Fibroblast of lung (primary cell): ENCODE data around the gene PCLO. TPM values are rescaled to one million over a fixed set of nuclear protein-coding genes. Genes with fewer than 3 reads are reported as not detected.

Experiments used
- DNase-seq, 2 donors: peaks; one replicate each; pipeline versions ENCODE4 v3.0.0 to v3.0.0-alpha.2; 2010; ENCODE audit warnings: low read depth in 2 of 2
- H2AFZ ChIP-seq: 2 replicates; pipeline ENCODE4 v1.5.1; 2012; ENCODE audit warnings: low read length, control low read depth, inconsistent platforms
- H3K27ac ChIP-seq: 2 replicates; pipeline ENCODE4 v1.5.1; 2011; ENCODE audit warnings: low read length, control low read depth; ENCODE audit not compliant: insufficient read depth
- H3K27me3 ChIP-seq: 2 replicates; pipeline ENCODE4 v1.5.1; 2011; ENCODE audit warnings: mild to moderate bottlenecking, low read length; ENCODE audit not compliant: control insufficient read depth, insufficient read depth
- H3K36me3 ChIP-seq: 2 replicates; pipeline ENCODE4 v1.5.1; 2011; ENCODE audit warnings: low read length; ENCODE audit not compliant: control insufficient read depth, insufficient read depth
- H3K4me1 ChIP-seq: 2 replicates; pipeline ENCODE4 v1.5.1; 2011; ENCODE audit warnings: low read length; ENCODE audit not compliant: control insufficient read depth, insufficient read depth; ENCODE audit errors: extremely low read depth
- H3K4me2 ChIP-seq: 2 replicates; pipeline ENCODE4 v1.5.1; 2011; ENCODE audit warnings: low read length, control low read depth; ENCODE audit not compliant: insufficient read depth; ENCODE audit errors: extremely low read depth
- H3K4me3 ChIP-seq, 4 experiments: fragments of 200-600 bp in 1 of 4; sonication (generic) in 1 of 4; replicated peaks in 1 of 4; 2 replicates each; pipeline ENCODE4 v1.5.1; 2011 to 2016; ENCODE audit warnings: low read length in 4 of 4, low read depth in 3 of 4, mild to moderate bottlenecking in 3 of 4, control low read depth in 2 of 4, inconsistent platforms in 1 of 4, mixed read lengths in 1 of 4; ENCODE audit not compliant: insufficient read depth in 1 of 4; ENCODE audit errors: control extremely low read depth in 1 of 4
- H3K79me2 ChIP-seq: 2 replicates; pipeline ENCODE4 v1.5.1; 2012; ENCODE audit warnings: mild to moderate bottlenecking, low read length, inconsistent platforms; ENCODE audit not compliant: control insufficient read depth, insufficient read depth
- H3K9ac ChIP-seq: 2 replicates; pipeline ENCODE4 v1.5.1; 2011; ENCODE audit warnings: mild to moderate bottlenecking, low read length, control low read depth; ENCODE audit not compliant: insufficient read depth
- H3K9me3 ChIP-seq: 2 replicates; pipeline ENCODE4 v1.5.1; 2012; ENCODE audit warnings: low read depth, low read length; ENCODE audit not compliant: control insufficient read depth, insufficient read depth
- H4K20me1 ChIP-seq: 2 replicates; pipeline ENCODE4 v1.5.1; 2011; ENCODE audit warnings: low read length; ENCODE audit not compliant: control insufficient read depth, insufficient read depth; ENCODE audit errors: extremely low read depth
- CTCF ChIP-seq, 2 donors: IDR thresholded peaks in 1 of 2; conservative IDR thresholded peaks in 1 of 2; 1 replicate in 1 of 2; 2 replicates in 1 of 2; pipeline ENCODE4 v1.5.1; 2011 to 2012; ENCODE audit warnings: low read length in 2 of 2, control low read depth in 1 of 2, inconsistent platforms in 1 of 2, low read depth in 1 of 2, mild to moderate bottlenecking in 1 of 2
- EZH2 ChIP-seq: IDR thresholded peaks from 2 replicates; pipeline ENCODE4 v1.5.1; 2012; ENCODE audit warnings: low read length, control low read depth, mild to moderate bottlenecking; ENCODE audit errors: missing control alignments
- polyA plus RNA-seq, 2 donors: library from polyadenylated mRNA; depleted of rRNA in 1 of 2; stranded (reverse) in 1 of 2; unstranded in 1 of 2; fragments of >200 nt; gene quantifications; 2 replicates each; pipeline ENCODE4 v1.2.1, GENCODE V29; 2011 to 2012; ENCODE audit warnings: missing spikeins in 1 of 2
- total RNA-seq: library from RNA; depleted of rRNA; stranded (reverse); fragments of >200 nt; gene quantifications from 2 replicates; pipeline ENCODE4 v1.2.1, GENCODE V29; 2014

The PCLO gene
- total and polyA plus RNA-seq, 2 donors (not counting 1 experiment from before 2014, with no cell fraction given) = 0.03 to 0.17 TPM

DNA sequence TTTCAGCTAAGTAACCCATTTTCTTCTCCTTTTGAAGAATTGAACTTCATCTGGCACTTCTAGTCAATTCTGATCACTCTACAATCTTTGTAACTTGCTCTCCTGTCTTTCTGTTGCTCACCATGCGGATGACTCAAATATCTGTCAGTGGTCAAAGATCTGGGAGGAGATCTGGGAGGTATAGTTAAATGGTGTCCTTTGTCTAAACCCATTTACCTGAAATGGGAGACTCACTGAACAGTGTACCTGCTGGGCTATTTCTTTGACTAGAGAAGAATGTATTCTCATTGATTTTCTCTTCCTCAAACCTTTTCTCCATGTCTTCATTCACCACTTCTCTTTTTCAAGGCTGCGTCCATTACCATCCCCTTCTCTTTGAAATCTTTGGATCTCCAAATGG, 42.0 kb upstream of the PCLO start:
- no peak overlapping the region for H3K4me3 ChIP-seq
- no peaks in the 10 kb centered on the region for H3K9me3 ChIP-seq
- no peaks in the 10 kb centered on the region for H4K20me1 ChIP-seq
- no peak for DNase-seq
- H3K79me2 ChIP-seq = no peaks in the 10 kb centered on the region
- no peak overlapping the region for H2AFZ ChIP-seq
- no peaks in the 10 kb centered on the region for H3K4me1 ChIP-seq
- no peak overlapping the region for H3K27ac ChIP-seq
- H3K27me3 ChIP-seq = no peaks in the 10 kb centered on the region
- no peak overlapping the region for H3K4me2 ChIP-seq
- H3K36me3 ChIP-seq = no peaks in the 10 kb centered on the region
- no peak for TF ChIP-seq CTCF (conservative IDR thresholded peaks at IDR 0.05 in 1 of 2, IDR thresholded peaks at IDR 0.05 in 1 of 2; ENCODE audit: low read depth in 1 of 2, low read length in 2 of 2)
- no peak for TF ChIP-seq EZH2
- H3K9ac ChIP-seq = no peak overlapping the region

DNA sequence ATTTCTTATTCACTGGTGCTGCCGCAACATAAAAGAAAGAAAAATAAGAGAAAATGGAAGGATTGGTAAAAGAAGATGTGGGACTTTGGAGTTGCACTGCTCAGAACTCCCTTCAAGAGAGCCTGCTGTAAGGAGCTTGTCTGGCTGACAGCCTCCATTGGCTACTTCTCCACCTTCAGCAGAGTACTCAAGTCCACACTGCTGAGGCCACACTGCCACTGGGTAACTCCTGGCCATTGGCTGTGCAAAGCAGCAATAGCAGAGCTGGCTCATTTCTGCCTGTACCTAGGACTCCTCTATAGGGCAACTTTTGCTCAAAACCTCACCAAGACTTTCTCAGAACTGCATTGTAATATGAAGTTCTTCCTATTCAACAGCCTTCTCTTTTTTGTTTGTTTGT, 38.7 kb upstream of the PCLO start:
- H3K4me1 ChIP-seq = no peaks in the 10 kb centered on the region
- H3K9me3 ChIP-seq = no peaks in the 10 kb centered on the region
- H3K36me3 ChIP-seq = no peaks in the 10 kb centered on the region
- TF ChIP-seq CTCF (conservative IDR thresholded peaks at IDR 0.05 in 1 of 2, IDR thresholded peaks at IDR 0.05 in 1 of 2; ENCODE audit: low read depth in 1 of 2, low read length in 2 of 2) = no peak
- TF ChIP-seq EZH2 = no peak
- no peak overlapping the region for H3K4me2 ChIP-seq
- no peak overlapping the region for H2AFZ ChIP-seq
- no peaks in the 10 kb centered on the region for H3K27me3 ChIP-seq
- H4K20me1 ChIP-seq = no peaks in the 10 kb centered on the region
- H3K9ac ChIP-seq = no peak overlapping the region
- no peaks in the 10 kb centered on the region for H3K79me2 ChIP-seq
- H3K27ac ChIP-seq = no peak overlapping the region
- H3K4me3 ChIP-seq = no peak overlapping the region
- DNase-seq = no peak

GRCh38 chr7:83190659-83191389, 28.1 kb upstream of the PCLO start:
- H4K20me1 ChIP-seq = no peaks in the 10 kb centered on the region
- H3K27me3 ChIP-seq = no peaks in the 10 kb centered on the region
- no peak overlapping the region for H2AFZ ChIP-seq
- no peak overlapping the region for H3K4me2 ChIP-seq
- DNase-seq = no peak
- H3K79me2 ChIP-seq = no peaks in the 10 kb centered on the region
- no peaks in the 10 kb centered on the region for H3K9me3 ChIP-seq
- H3K36me3 ChIP-seq = no peaks in the 10 kb centered on the region
- H3K4me1 ChIP-seq = no peaks in the 10 kb centered on the region
- TF ChIP-seq EZH2 (no peak), CTCF (conservative IDR thresholded peaks at IDR 0.05 in 1 of 2, IDR thresholded peaks at IDR 0.05 in 1 of 2; ENCODE audit: low read depth in 1 of 2, low read length in 2 of 2) (no peak)
- H3K9ac ChIP-seq = no peak overlapping the region
- H3K4me3 ChIP-seq = no peak overlapping the region
- no peak overlapping the region for H3K27ac ChIP-seq
